ENCODE data around the gene FRMPD1.

FRMPD1 gene

GRCh38 chr9:37625758-37626147 lies 25.0 kb upstream of the FRMPD1 start:
- no peak for DNase-seq (ENCODE audit: low read depth in 2 of 2, low spot score in 1 of 2)

GRCh38 chr9:37626708-37627292 lies 24.0 kb upstream of the FRMPD1 start:
- DNase-seq (ENCODE audit: low read depth in 2 of 2, low spot score in 1 of 2), result no peak

GRCh38 chr9:37632479-37632878 lies 18.3 kb upstream of the FRMPD1 start:
- DNase-seq (ENCODE audit: low read depth in 2 of 2, low spot score in 1 of 2), result no peak

- DNase-seq (ENCODE audit: low read depth in 2 of 2, low spot score in 1 of 2), result no peak
These were observed 14.9 kb upstream of the FRMPD1 start for GRCh38 chr9:37635808-37636207.

GRCh38 chr9:37636511-37637448 lies 14.0 kb upstream of the FRMPD1 start:
- DNase-seq (ENCODE audit: low read depth in 2 of 2, low spot score in 1 of 2), result no peak

- DNase-seq (ENCODE audit: low read depth in 2 of 2, low spot score in 1 of 2), result no peak
These were observed 11.5 kb upstream of the FRMPD1 start for GRCh38 chr9:37639109-37639762.

GRCh38 chr9:37639841-37640240 lies 10.9 kb upstream of the FRMPD1 start:
- DNase-seq (ENCODE audit: low read depth in 2 of 2, low spot score in 1 of 2), result no peak

GRCh38 chr9:37640246-37640645 lies 10.5 kb upstream of the FRMPD1 start:
- no peak for DNase-seq (ENCODE audit: low read depth in 2 of 2, low spot score in 1 of 2)

- no peak for DNase-seq (ENCODE audit: low read depth in 2 of 2, low spot score in 1 of 2)
These were observed 9.4 kb upstream of the FRMPD1 start for GRCh38 chr9:37641331-37641730.

GRCh38 chr9:37643214-37643613 lies 7.5 kb upstream of the FRMPD1 start:
- no peak for DNase-seq (ENCODE audit: low read depth in 2 of 2, low spot score in 1 of 2)

GRCh38 chr9:37645903-37646506 lies 4.7 kb upstream of the FRMPD1 start:
- no peak for DNase-seq (ENCODE audit: low read depth in 2 of 2, low spot score in 1 of 2)

GRCh38 chr9:37650299-37650872 lies 368 bp upstream of the FRMPD1 start:
- DNase-seq (ENCODE audit: low read depth in 2 of 2, low spot score in 1 of 2), result no peak

- DNase-seq (ENCODE audit: low read depth in 2 of 2, low spot score in 1 of 2), result no peak
These were observed 1.5 kb downstream of the FRMPD1 start for GRCh38 chr9:37652261-37652660.

- DNase-seq (ENCODE audit: low read depth in 2 of 2, low spot score in 1 of 2), result no peak
These were observed 2.6 kb downstream of the FRMPD1 start for GRCh38 chr9:37653385-37653784.

GRCh38 chr9:37656936-37657335 lies 6.2 kb downstream of the FRMPD1 start:
- DNase-seq (ENCODE audit: low read depth in 2 of 2, low spot score in 1 of 2), result no peak

GRCh38 chr9:37660691-37661090 lies 9.9 kb downstream of the FRMPD1 start:
- no peak for DNase-seq (ENCODE audit: low read depth in 2 of 2, low spot score in 1 of 2)

GRCh38 chr9:37663926-37664325 lies 13.2 kb downstream of the FRMPD1 start:
- no peak for DNase-seq (ENCODE audit: low read depth in 2 of 2, low spot score in 1 of 2)

- no peak for DNase-seq (ENCODE audit: low read depth in 2 of 2, low spot score in 1 of 2)
These were observed 17.0 kb downstream of the FRMPD1 start for GRCh38 chr9:37667706-37668105.

GRCh38 chr9:37668116-37668601 lies 17.4 kb downstream of the FRMPD1 start:
- no peak for DNase-seq (ENCODE audit: low read depth in 2 of 2, low spot score in 1 of 2)

GRCh38 chr9:37669232-37669631 lies 18.5 kb downstream of the FRMPD1 start:
- DNase-seq (ENCODE audit: low read depth in 2 of 2, low spot score in 1 of 2), result no peak

- DNase-seq (ENCODE audit: low read depth in 2 of 2, low spot score in 1 of 2), result no peak
These were observed 24.9 kb downstream of the FRMPD1 start for GRCh38 chr9:37675661-37676060.
